HG02571 (cell line): Measurements from ENCODE around the gene CTSA.

Experiments
- ATAC-seq: cut with Tn5 transposase; IDR thresholded peaks from one replicate; pipeline ENCODE4 v1.9.1; 2021; ENCODE audit warnings: mild to moderate bottlenecking, moderate library complexity; ENCODE audit not compliant: unreplicated experiment

The CTSA gene

GRCh38 chr20:45934586-45935415 lies 43.7 kb downstream of the CTSA start, which contains the start of gene PCIF1:
TSS of gene PCIF1 (plus strand) at chr20:45934683. CDS start at chr20:45939000, 4,317 bp downstream.
- ATAC-seq, result peak; percentile 71

- peak; percentile 12 for ATAC-seq
Observed at GRCh38 chr20:45935416-45936046, 44.4 kb downstream of the CTSA start.

- no peak for ATAC-seq
Observed at GRCh38 chr20:45937765-45938164, 46.6 kb downstream of the CTSA start.

- no peak for ATAC-seq
Observed at GRCh38 chr20:45938727-45939438, 47.7 kb downstream of the CTSA start.

GRCh38 chr20:45940053-45940452 lies 48.9 kb downstream of the CTSA start:
- ATAC-seq, result no peak

GRCh38 chr20:45940469-45940868 lies 49.3 kb downstream of the CTSA start:
- no peak for ATAC-seq

- ATAC-seq, result no peak
Observed at GRCh38 chr20:45943613-45944012, 52.5 kb downstream of the CTSA start.

GRCh38 chr20:45944151-45944964 lies 53.2 kb downstream of the CTSA start:
- ATAC-seq, result no peak

- ATAC-seq, result no peak
Observed at GRCh38 chr20:45944965-45945677, 54.0 kb downstream of the CTSA start.

- ATAC-seq, result no peak
Observed at GRCh38 chr20:45945678-45946148, 54.6 kb downstream of the CTSA start.

GRCh38 chr20:45946149-45946970 lies 55.2 kb downstream of the CTSA start:
- no peak for ATAC-seq

GRCh38 chr20:45947110-45947866 lies 56.2 kb downstream of the CTSA start:
- no peak for ATAC-seq

GRCh38 chr20:45948261-45948733 lies 57.2 kb downstream of the CTSA start:
- ATAC-seq, result no peak
